Neural cell (in vitro differentiated cells): ENCODE measurements around the gene AZIN2. TPM values are rescaled to one million over a fixed set of nuclear protein-coding genes. Genes with fewer than 3 reads are reported as not detected.
"Not testable (repeated sequence)": the region's sequence is repeated elsewhere in the genome, so short reads cannot be mapped to it uniquely, and the experiment has no call there.

Experiments used
- H2AFZ ChIP-seq: fragments of 200-600, 300-800 bp; sonication (generic), shearing (Covaris generic); 2 replicates; pipeline ENCODE4 v1.6.0; 2014; ENCODE audit warnings: low read depth, mild to moderate bottlenecking, antibody characterized with exemption, low read length, moderate library complexity
- H3F3A ChIP-seq: fragments of 200-600 bp; shearing (Covaris generic); 2 replicates; pipeline ENCODE4 v1.6.1; 2016; ENCODE audit warnings: mild to moderate bottlenecking, moderate library complexity, mixed read lengths, antibody characterized with exemption, low read length; ENCODE audit not compliant: insufficient read depth, poor library complexity, severe bottlenecking
- H3K27ac ChIP-seq: fragments of 200-600, 300-800 bp; sonication (generic), shearing (Covaris generic); 2 replicates; pipeline ENCODE4 v1.5.1; 2014; ENCODE audit warnings: mild to moderate bottlenecking, low read length, moderate library complexity
- H3K27me3 ChIP-seq: fragments of 300-800, 200-600 bp; sonication (generic), shearing (Covaris generic); 2 replicates; pipeline ENCODE4 v1.6.0; 2014; ENCODE audit warnings: mild to moderate bottlenecking, low read depth, low read length, moderate library complexity; ENCODE audit not compliant: insufficient read depth
- H3K36me3 ChIP-seq: fragments of 300-800, 200-600 bp; sonication (generic), shearing (Covaris generic); 2 replicates; pipeline ENCODE4 v1.5.1; 2014; ENCODE audit warnings: mild to moderate bottlenecking, antibody characterized with exemption, low read length, moderate library complexity; ENCODE audit not compliant: insufficient read depth
- H3K4me2 ChIP-seq: fragments of 300-800, 200-600 bp; sonication (generic), shearing (Covaris generic); 2 replicates; pipeline ENCODE4 v1.6.0; 2014; ENCODE audit warnings: mild to moderate bottlenecking, low read length
- H3K4me3 ChIP-seq: fragments of 300-800, 200-600 bp; sonication (generic), shearing (Covaris generic); 2 replicates; pipeline ENCODE4 v1.5.1; 2014; ENCODE audit warnings: mild to moderate bottlenecking, low read length, moderate library complexity
- H3K79me2 ChIP-seq: fragments of 200-600 bp; shearing (Covaris generic); replicated peaks from 2 replicates; pipeline ENCODE4 v1.6.0; 2014; ENCODE audit warnings: mild to moderate bottlenecking, low read length, moderate library complexity; ENCODE audit not compliant: insufficient read depth
- H3K9ac ChIP-seq: fragments of 300-800, 200-600 bp; sonication (generic), shearing (Covaris generic); 2 replicates; pipeline ENCODE4 v1.6.1; 2016; ENCODE audit warnings: mild to moderate bottlenecking, low read length, mixed read lengths
- H3K9me2 ChIP-seq: fragments of 200-600 bp; shearing (Covaris generic); 2 replicates; pipeline ENCODE4 v1.6.1; 2016; ENCODE audit warnings: mild to moderate bottlenecking, low read length, mixed read lengths; ENCODE audit not compliant: insufficient read depth
- H3K9me3 ChIP-seq: fragments of 200-600, 300-800 bp; sonication (generic), shearing (Covaris generic); 2 replicates; pipeline ENCODE4 v1.6.1; 2016; ENCODE audit warnings: mild to moderate bottlenecking, mixed run types, low read length, moderate library complexity, mixed read lengths
- H4K20me1 ChIP-seq: fragments of 200-600 bp; shearing (Covaris generic); 2 replicates; pipeline ENCODE4 v1.6.1; 2016; ENCODE audit warnings: mild to moderate bottlenecking, mixed run types; ENCODE audit not compliant: insufficient read depth
- EP300 ChIP-seq: fragments of 450-650 bp; conservative IDR thresholded peaks from 2 replicates; pipeline ENCODE4 v1.6.1; 2014; ENCODE audit warnings: antibody characterized with exemption, mild to moderate bottlenecking, moderate library complexity; ENCODE audit not compliant: poor library complexity, severe bottlenecking
- EZH2 ChIP-seq: fragments of 200-600, 300-800 bp; shearing (Covaris generic), sonication (generic); IDR thresholded peaks from 2 replicates; pipeline ENCODE4 v1.6.1; 2014; ENCODE audit warnings: antibody characterized with exemption, low read length, borderline replicate concordance, mild to moderate bottlenecking; ENCODE audit not compliant: insufficient read depth, poor library complexity, severe bottlenecking
- MXI1 ChIP-seq: fragments of 450-650 bp; conservative IDR thresholded peaks from 2 replicates; pipeline ENCODE4 v1.6.1; 2014; ENCODE audit warnings: antibody characterized with exemption, mild to moderate bottlenecking; ENCODE audit not compliant: poor library complexity, severe bottlenecking
- POLR2AphosphoS5 ChIP-seq: IDR thresholded peaks from 2 replicates; pipeline ENCODE4 v1.6.1; 2012
- RAD21 ChIP-seq: fragments of 450-650 bp; conservative IDR thresholded peaks from 2 replicates; pipeline ENCODE4 v1.6.1; 2014; ENCODE audit warnings: antibody characterized with exemption, mild to moderate bottlenecking, moderate library complexity
- SMC3 ChIP-seq: fragments of 450-650 bp; conservative IDR thresholded peaks from 2 replicates; pipeline ENCODE4 v1.6.1; 2014; ENCODE audit warnings: antibody characterized with exemption, mild to moderate bottlenecking, moderate library complexity; ENCODE audit not compliant: poor library complexity
- TAF1 ChIP-seq: IDR thresholded peaks from 2 replicates; pipeline ENCODE4 v1.6.1; 2012; ENCODE audit warnings: low read depth
- polyA plus RNA-seq: library from polyadenylated mRNA; depleted of rRNA; stranded (reverse); fragments of >200 nt; gene quantifications from 2 replicates; pipeline ENCODE4 v1.2.3, GENCODE V29; 2014
- TF ChIP-seq, protein P1 (sequence below): fragments of 450-650 bp; IDR thresholded peaks from 2 replicates; pipeline ENCODE4 v1.5.1; 2014; ENCODE audit warnings: antibody characterized with exemption, mild to moderate bottlenecking, moderate library complexity; ENCODE audit not compliant: poor library complexity, severe bottlenecking
- TF ChIP-seq, protein P2 (sequence below): IDR thresholded peaks from 2 replicates; pipeline ENCODE4 v1.6.1; 2012; ENCODE audit warnings: borderline replicate concordance

AZIN2 gene
- polyA plus RNA-seq, 1 donor from 2014 or later: 22.7 TPM

DNA sequence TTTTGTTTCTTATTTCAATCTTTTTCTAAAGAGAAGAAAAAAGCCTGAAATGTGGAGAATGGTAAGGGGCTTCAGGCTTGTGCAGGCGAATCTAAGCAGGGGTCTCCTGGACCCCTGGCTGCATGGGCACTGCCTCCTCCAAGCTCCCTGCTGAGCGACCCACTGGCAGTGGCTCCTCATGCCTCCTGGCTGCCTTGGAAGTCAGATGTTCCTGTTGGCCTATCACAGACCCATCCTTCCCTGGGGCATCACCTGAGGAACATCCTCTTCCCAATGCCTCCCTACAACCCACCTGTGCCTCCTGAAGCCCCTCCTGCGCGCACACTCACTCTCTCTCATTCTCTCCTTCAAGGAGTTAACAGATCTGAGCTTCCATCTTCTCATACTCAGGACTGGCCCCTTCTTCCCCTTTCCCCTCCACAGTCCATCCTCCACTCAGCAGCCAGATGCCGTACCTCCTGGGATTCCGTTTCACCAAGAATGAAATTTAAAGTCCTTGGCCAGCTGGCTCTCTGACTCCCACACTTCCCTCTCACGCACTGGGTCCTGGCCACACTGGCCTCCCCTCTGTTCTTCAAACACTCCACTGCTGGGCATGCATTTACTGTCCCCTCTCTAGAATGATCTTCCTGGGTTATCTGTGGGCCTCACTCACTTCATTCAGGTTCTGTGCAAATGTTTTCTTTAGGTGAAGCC, 41.7 kb downstream of the AZIN2 start:
- H4K20me1 ChIP-seq: no peaks in the 10 kb centered on the region
- H3K9me2 ChIP-seq: no peaks in the 10 kb centered on the region
- no peak overlapping the region for H3K27ac ChIP-seq
- no peaks in the 10 kb centered on the region for H3K27me3 ChIP-seq
- H3K79me2 ChIP-seq: peaks cover 4% of the 10 kb centered on the region
- no peaks in the 10 kb centered on the region for H3K36me3 ChIP-seq
- no peak overlapping the region for H2AFZ ChIP-seq
- H3K9ac ChIP-seq: no peak overlapping the region
- H3K4me2 ChIP-seq: no peak overlapping the region
- H3K4me3 ChIP-seq: no peak overlapping the region
- H3K9me3 ChIP-seq: no peaks in the 10 kb centered on the region
- TF ChIP-seq, protein P1, sequence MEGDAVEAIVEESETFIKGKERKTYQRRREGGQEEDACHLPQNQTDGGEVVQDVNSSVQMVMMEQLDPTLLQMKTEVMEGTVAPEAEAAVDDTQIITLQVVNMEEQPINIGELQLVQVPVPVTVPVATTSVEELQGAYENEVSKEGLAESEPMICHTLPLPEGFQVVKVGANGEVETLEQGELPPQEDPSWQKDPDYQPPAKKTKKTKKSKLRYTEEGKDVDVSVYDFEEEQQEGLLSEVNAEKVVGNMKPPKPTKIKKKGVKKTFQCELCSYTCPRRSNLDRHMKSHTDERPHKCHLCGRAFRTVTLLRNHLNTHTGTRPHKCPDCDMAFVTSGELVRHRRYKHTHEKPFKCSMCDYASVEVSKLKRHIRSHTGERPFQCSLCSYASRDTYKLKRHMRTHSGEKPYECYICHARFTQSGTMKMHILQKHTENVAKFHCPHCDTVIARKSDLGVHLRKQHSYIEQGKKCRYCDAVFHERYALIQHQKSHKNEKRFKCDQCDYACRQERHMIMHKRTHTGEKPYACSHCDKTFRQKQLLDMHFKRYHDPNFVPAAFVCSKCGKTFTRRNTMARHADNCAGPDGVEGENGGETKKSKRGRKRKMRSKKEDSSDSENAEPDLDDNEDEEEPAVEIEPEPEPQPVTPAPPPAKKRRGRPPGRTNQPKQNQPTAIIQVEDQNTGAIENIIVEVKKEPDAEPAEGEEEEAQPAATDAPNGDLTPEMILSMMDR: no peak
- H3F3A ChIP-seq: no peaks in the 10 kb centered on the region

DNA sequence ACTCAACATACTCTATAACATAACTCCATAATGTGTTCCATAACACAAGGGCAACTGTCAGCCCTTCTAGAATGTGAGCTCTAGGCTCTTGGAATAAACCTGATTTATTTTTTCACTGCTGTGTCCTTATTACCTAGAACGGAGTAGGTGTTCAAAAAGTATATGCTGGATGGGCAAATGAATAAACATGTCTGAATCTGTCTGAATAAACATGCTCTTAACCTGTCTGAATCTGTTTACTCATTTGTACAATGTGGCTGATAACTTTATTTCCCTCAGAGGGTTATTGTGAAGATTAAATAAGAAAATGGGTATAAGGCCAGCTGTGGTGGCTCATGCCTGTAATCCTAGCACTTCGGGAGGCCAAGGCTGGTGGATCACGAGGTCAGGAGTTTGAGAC, 42.3 kb downstream of the AZIN2 start:
- Histone ChIP-seq H3K9ac (no peak overlapping the region), H2AFZ (no peak overlapping the region), H3K27me3 (no peaks in the 10 kb centered on the region), H4K20me1 (no peaks in the 10 kb centered on the region), H3K36me3 (no peaks in the 10 kb centered on the region), H3F3A (no peaks in the 10 kb centered on the region), H3K4me3 (no peak overlapping the region), H3K9me3 (no peaks in the 10 kb centered on the region), H3K9me2 (no peaks in the 10 kb centered on the region), H3K4me2 (no peak overlapping the region), H3K27ac (no peak overlapping the region), H3K79me2 (peaks cover 4% of the 10 kb centered on the region)
- TF ChIP-seq POLR2AphosphoS5 (no peak), TAF1 (no peak), SMC3 (no peak), EZH2 (no peak), MXI1 (no peak), RAD21 (no peak), EP300 (no peak)
- TF ChIP-seq, protein P1: no peak
- TF ChIP-seq, protein P2, sequence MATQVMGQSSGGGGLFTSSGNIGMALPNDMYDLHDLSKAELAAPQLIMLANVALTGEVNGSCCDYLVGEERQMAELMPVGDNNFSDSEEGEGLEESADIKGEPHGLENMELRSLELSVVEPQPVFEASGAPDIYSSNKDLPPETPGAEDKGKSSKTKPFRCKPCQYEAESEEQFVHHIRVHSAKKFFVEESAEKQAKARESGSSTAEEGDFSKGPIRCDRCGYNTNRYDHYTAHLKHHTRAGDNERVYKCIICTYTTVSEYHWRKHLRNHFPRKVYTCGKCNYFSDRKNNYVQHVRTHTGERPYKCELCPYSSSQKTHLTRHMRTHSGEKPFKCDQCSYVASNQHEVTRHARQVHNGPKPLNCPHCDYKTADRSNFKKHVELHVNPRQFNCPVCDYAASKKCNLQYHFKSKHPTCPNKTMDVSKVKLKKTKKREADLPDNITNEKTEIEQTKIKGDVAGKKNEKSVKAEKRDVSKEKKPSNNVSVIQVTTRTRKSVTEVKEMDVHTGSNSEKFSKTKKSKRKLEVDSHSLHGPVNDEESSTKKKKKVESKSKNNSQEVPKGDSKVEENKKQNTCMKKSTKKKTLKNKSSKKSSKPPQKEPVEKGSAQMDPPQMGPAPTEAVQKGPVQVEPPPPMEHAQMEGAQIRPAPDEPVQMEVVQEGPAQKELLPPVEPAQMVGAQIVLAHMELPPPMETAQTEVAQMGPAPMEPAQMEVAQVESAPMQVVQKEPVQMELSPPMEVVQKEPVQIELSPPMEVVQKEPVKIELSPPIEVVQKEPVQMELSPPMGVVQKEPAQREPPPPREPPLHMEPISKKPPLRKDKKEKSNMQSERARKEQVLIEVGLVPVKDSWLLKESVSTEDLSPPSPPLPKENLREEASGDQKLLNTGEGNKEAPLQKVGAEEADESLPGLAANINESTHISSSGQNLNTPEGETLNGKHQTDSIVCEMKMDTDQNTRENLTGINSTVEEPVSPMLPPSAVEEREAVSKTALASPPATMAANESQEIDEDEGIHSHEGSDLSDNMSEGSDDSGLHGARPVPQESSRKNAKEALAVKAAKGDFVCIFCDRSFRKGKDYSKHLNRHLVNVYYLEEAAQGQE: no peak

DNA sequence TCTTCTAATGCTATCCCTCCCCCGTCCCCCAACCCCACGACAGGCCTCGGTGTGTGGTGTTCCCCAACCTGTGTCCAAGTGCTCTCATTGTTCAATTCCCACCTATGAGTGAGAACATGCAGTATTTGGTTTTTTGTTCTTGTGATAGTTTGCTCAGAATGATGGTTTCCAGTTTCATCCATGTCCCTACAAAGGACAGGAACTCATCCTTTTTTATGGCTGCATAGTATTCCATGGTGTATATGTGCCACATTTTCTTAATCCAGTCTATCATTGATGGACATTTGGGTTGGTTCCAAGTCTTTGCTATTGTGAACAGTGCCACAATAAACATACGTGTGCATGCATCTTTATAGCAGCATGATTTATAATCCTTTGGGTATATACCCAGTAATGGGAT, 43.7 kb downstream of the AZIN2 start:
- H3K27me3 ChIP-seq, H4K20me1 ChIP-seq, H3K9ac ChIP-seq, H2AFZ ChIP-seq, H3K36me3 ChIP-seq, H3K4me2 ChIP-seq, H3K9me2 ChIP-seq, H3K9me3 ChIP-seq, H3F3A ChIP-seq, H3K79me2 ChIP-seq, H3K4me3 ChIP-seq, H3K27ac ChIP-seq: not testable (repeated sequence)
